ENCODE results near the gene CSGALNACT2.

CSGALNACT2 gene

GRCh38 chr10:43212043-43212721, 73.9 kb downstream of the CSGALNACT2 start:
- POLR2A ChIA-PET: no interaction called here
- WGBS (ENCODE audit: insufficient coverage): 72% methylated on average over 6 of the region's 13 CpGs
- no peak for DNase-seq
- peaks cover 0 to 3% (median 0%) of the 10 kb centered on the region in 5 experiments for H3K27me3 ChIP-seq (replicated peaks in 2 of 5; ENCODE audit: control insufficient read depth in 4 of 5, insufficient read depth in 5 of 5, low read length in 4 of 5)
- no peaks in the 10 kb centered on the region for H3K4me1 ChIP-seq (ENCODE audit: control extremely low read depth in 1 of 4, control insufficient read depth in 4 of 4, insufficient read depth in 4 of 4, low read length in 3 of 4)
- CTCF ChIA-PET: interaction anchor here (1.0 to 11.8 kb wide), 4 partner anchors 8 to 49 kb away, joined by 3 to 87 read pairs (median 8); no protein-coding TSS in a partner anchor
- no peak overlapping the region for H3K27ac ChIP-seq (ENCODE audit: insufficient read depth in 1 of 2, low read depth in 1 of 2, low read length in 2 of 2, poor library complexity in 1 of 2, severe bottlenecking in 2 of 2)
- H3K4me3 ChIP-seq (ENCODE audit: control insufficient read depth in 1 of 7, extremely low read depth in 1 of 7, insufficient read depth in 4 of 7, low read depth in 2 of 7, low read length in 6 of 7): no peak overlapping the region
- no peaks in the 10 kb centered on the region for H3K9me3 ChIP-seq (ENCODE audit: control extremely low read depth in 1 of 5, control insufficient read depth in 4 of 5, insufficient read depth in 2 of 5, low read depth in 1 of 5, low read length in 4 of 5)
- no peaks in the 10 kb centered on the region for H3K36me3 ChIP-seq (ENCODE audit: control insufficient read depth in 4 of 4, insufficient read depth in 4 of 4, low read length in 3 of 4)

DNA sequence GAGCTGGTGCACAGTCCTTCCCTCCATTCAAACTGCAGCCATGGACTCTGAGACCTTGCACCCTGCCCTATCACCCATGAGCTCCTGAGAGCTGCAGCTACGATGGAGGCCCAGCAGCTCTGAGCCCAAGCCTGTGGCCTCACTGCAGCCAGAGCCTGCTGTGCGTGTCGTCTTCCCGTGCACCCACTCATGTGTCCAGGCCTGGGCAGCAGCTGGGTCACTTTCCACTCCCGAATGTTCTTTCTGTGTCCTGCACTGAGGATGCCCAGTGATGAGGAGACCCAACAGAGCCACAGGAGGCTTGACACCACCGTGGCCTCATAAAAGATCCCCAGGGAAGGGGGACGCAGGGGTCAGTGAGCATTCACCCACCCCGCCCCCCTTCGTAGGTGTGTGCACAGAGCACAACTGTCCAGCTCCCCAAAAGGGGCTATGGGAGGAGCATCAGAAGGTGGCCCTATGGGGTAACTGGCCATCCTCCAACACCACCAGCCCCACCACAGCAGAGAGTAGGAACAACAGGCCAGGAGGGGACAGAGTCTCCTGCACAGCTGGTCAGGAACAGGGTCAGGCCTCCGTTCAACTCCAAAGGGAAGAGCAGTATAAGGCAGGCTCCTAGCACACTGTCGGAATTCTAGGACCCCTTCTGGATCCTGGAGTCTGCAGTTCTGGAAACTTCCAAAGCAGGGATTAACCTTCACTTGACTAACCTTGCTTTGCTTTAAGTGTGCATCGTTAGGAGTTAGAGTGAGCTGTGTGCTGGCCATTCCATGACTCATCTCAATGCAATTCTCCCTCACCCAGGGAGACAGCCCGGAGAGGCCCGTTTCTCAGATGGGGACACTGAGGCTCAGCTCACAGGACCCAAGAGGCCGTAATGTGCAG, 76.1 kb downstream of the CSGALNACT2 start:
- no peak overlapping the region for H3K4me3 ChIP-seq (ENCODE audit: control insufficient read depth in 1 of 7, extremely low read depth in 1 of 7, insufficient read depth in 4 of 7, low read depth in 2 of 7, low read length in 6 of 7)
- peaks cover 0 to 3% (median 0%) of the 10 kb centered on the region in 5 experiments for H3K27me3 ChIP-seq (replicated peaks in 2 of 5; ENCODE audit: control insufficient read depth in 4 of 5, insufficient read depth in 5 of 5, low read length in 4 of 5)
- H3K4me1 ChIP-seq (ENCODE audit: control extremely low read depth in 1 of 4, control insufficient read depth in 4 of 4, insufficient read depth in 4 of 4, low read length in 3 of 4): no peaks in the 10 kb centered on the region
- H3K9me3 ChIP-seq (ENCODE audit: control extremely low read depth in 1 of 5, control insufficient read depth in 4 of 5, insufficient read depth in 2 of 5, low read depth in 1 of 5, low read length in 4 of 5): no peaks in the 10 kb centered on the region
- H3K27ac ChIP-seq (ENCODE audit: insufficient read depth in 1 of 2, low read depth in 1 of 2, low read length in 2 of 2, poor library complexity in 1 of 2, severe bottlenecking in 2 of 2): no peak overlapping the region
- CTCF ChIA-PET: interaction anchor here (0.6 to 11.8 kb wide), 6 partner anchors 8 to 254 kb away, joined by 3 to 87 read pairs (median 4); no protein-coding TSS in a partner anchor
- H3K36me3 ChIP-seq (ENCODE audit: control insufficient read depth in 4 of 4, insufficient read depth in 4 of 4, low read length in 3 of 4): no peaks in the 10 kb centered on the region
- WGBS (ENCODE audit: insufficient coverage): 95% methylated on average over 10 of the region's 15 CpGs
- POLR2A ChIA-PET: no interaction called here
- DNase-seq: no peak

DNA sequence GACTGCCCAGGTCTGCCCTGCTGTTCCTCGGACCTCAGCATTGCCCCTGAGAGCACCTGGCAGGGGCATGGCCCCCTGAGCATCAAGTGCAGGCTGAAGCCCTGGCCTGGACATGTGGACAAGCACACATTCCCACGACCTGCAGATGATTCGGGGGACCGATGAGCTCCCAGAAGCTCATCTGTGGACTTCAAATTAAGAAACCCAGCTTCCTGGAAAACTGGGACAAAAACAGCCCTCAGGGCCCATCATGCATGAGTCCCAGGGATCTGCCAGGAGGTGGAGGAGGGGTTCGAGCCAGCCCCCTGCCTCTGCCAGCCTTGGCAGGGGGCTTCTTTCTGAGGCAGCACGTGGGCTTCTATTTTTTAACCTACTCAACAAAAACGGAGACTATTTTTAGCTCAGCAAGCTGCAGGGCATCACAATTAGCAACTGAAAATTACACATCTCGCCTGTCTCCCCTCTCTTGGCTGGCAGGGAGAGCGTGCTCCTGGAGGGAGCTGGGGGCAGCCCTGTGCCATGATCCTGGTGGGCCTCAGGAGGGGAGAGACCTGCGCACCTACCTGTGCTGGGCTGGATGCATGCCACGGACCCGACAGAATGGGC, 76.8 kb downstream of the CSGALNACT2 start:
- Histone ChIP-seq H3K27ac (ENCODE audit: insufficient read depth in 1 of 2, low read depth in 1 of 2, low read length in 2 of 2, poor library complexity in 1 of 2, severe bottlenecking in 2 of 2) (no peak overlapping the region), H3K9me3 (ENCODE audit: control extremely low read depth in 1 of 5, control insufficient read depth in 4 of 5, insufficient read depth in 2 of 5, low read depth in 1 of 5, low read length in 4 of 5) (no peaks in the 10 kb centered on the region), H3K36me3 (ENCODE audit: control insufficient read depth in 4 of 4, insufficient read depth in 4 of 4, low read length in 3 of 4) (no peaks in the 10 kb centered on the region), H3K27me3 (replicated peaks in 2 of 5; ENCODE audit: control insufficient read depth in 4 of 5, insufficient read depth in 5 of 5, low read length in 4 of 5) (peaks cover 0 to 3% (median 0%) of the 10 kb centered on the region in 5 experiments), H3K4me3 (ENCODE audit: control insufficient read depth in 1 of 7, extremely low read depth in 1 of 7, insufficient read depth in 4 of 7, low read depth in 2 of 7, low read length in 6 of 7) (no peak overlapping the region), H3K4me1 (ENCODE audit: control extremely low read depth in 1 of 4, control insufficient read depth in 4 of 4, insufficient read depth in 4 of 4, low read length in 3 of 4) (no peaks in the 10 kb centered on the region)
- DNase-seq: no peak
- 74% methylated on average over 11 of the region's 12 CpGs for whole genome bisulfite sequencing (ENCODE audit: insufficient coverage)
- CTCF ChIA-PET: interaction anchor here (0.6 to 11.8 kb wide), 4 partner anchors 11 to 253 kb away, joined by 3 to 87 read pairs (median 4); no protein-coding TSS in a partner anchor
- POLR2A ChIA-PET: no interaction called here

GRCh38 chr10:43215758-43216455, 77.7 kb downstream of the CSGALNACT2 start:
- WGBS (ENCODE audit: insufficient coverage): 90% methylated on average over 15 of the region's 19 CpGs
- CTCF ChIA-PET: interaction anchor here (11.8 kb wide), 1 partner anchor 12 kb away, joined by 87 read pairs; no protein-coding TSS in a partner anchor
- POLR2A ChIA-PET: no interaction called here
- no peaks in the 10 kb centered on the region for H3K9me3 ChIP-seq (ENCODE audit: control extremely low read depth in 1 of 5, control insufficient read depth in 4 of 5, insufficient read depth in 2 of 5, low read depth in 1 of 5, low read length in 4 of 5)
- no peaks in the 10 kb centered on the region for H3K4me1 ChIP-seq (ENCODE audit: control extremely low read depth in 1 of 4, control insufficient read depth in 4 of 4, insufficient read depth in 4 of 4, low read length in 3 of 4)
- no peak overlapping the region for H3K4me3 ChIP-seq (ENCODE audit: control insufficient read depth in 1 of 7, extremely low read depth in 1 of 7, insufficient read depth in 4 of 7, low read depth in 2 of 7, low read length in 6 of 7)
- no peak for DNase-seq
- no peak overlapping the region for H3K27ac ChIP-seq (ENCODE audit: insufficient read depth in 1 of 2, low read depth in 1 of 2, low read length in 2 of 2, poor library complexity in 1 of 2, severe bottlenecking in 2 of 2)
- peaks cover 0 to 3% (median 0%) of the 10 kb centered on the region in 5 experiments for H3K27me3 ChIP-seq (replicated peaks in 2 of 5; ENCODE audit: control insufficient read depth in 4 of 5, insufficient read depth in 5 of 5, low read length in 4 of 5)
- H3K36me3 ChIP-seq (ENCODE audit: control insufficient read depth in 4 of 4, insufficient read depth in 4 of 4, low read length in 3 of 4): no peaks in the 10 kb centered on the region

- Histone ChIP-seq H3K27me3 (replicated peaks in 2 of 5; ENCODE audit: control insufficient read depth in 4 of 5, insufficient read depth in 5 of 5, low read length in 4 of 5) (peaks cover 0 to 3% (median 0%) of the 10 kb centered on the region in 5 experiments), H3K4me1 (ENCODE audit: control extremely low read depth in 1 of 4, control insufficient read depth in 4 of 4, insufficient read depth in 4 of 4, low read length in 3 of 4) (no peaks in the 10 kb centered on the region), H3K36me3 (ENCODE audit: control insufficient read depth in 4 of 4, insufficient read depth in 4 of 4, low read length in 3 of 4) (no peaks in the 10 kb centered on the region), H3K4me3 (ENCODE audit: control insufficient read depth in 1 of 7, extremely low read depth in 1 of 7, insufficient read depth in 4 of 7, low read depth in 2 of 7, low read length in 6 of 7) (no peak overlapping the region), H3K9me3 (ENCODE audit: control extremely low read depth in 1 of 5, control insufficient read depth in 4 of 5, insufficient read depth in 2 of 5, low read depth in 1 of 5, low read length in 4 of 5) (no peaks in the 10 kb centered on the region), H3K27ac (ENCODE audit: insufficient read depth in 1 of 2, low read depth in 1 of 2, low read length in 2 of 2, poor library complexity in 1 of 2, severe bottlenecking in 2 of 2) (no peak overlapping the region)
- POLR2A ChIA-PET: no interaction called here
- 93% methylated on average over 10 of the region's 15 CpGs for WGBS (ENCODE audit: insufficient coverage)
- DNase-seq: no peak
- CTCF ChIA-PET: interaction anchor here (0.8 to 11.8 kb wide), 5 partner anchors 8 to 55 kb away, joined by 3 to 87 read pairs (median 3); no protein-coding TSS in a partner anchor
These were observed 78.8 kb downstream of the CSGALNACT2 start for GRCh38 chr10:43216931-43217562.

GRCh38 chr10:43217563-43218205, 79.4 kb downstream of the CSGALNACT2 start:
- DNase-seq: no peak
- Histone ChIP-seq H3K4me1 (ENCODE audit: control extremely low read depth in 1 of 4, control insufficient read depth in 4 of 4, insufficient read depth in 4 of 4, low read length in 3 of 4) (no peaks in the 10 kb centered on the region), H3K27ac (ENCODE audit: insufficient read depth in 1 of 2, low read depth in 1 of 2, low read length in 2 of 2, poor library complexity in 1 of 2, severe bottlenecking in 2 of 2) (no peak overlapping the region), H3K4me3 (ENCODE audit: control insufficient read depth in 1 of 7, extremely low read depth in 1 of 7, insufficient read depth in 4 of 7, low read depth in 2 of 7, low read length in 6 of 7) (no peak overlapping the region), H3K36me3 (ENCODE audit: control insufficient read depth in 4 of 4, insufficient read depth in 4 of 4, low read length in 3 of 4) (no peaks in the 10 kb centered on the region), H3K9me3 (ENCODE audit: control extremely low read depth in 1 of 5, control insufficient read depth in 4 of 5, insufficient read depth in 2 of 5, low read depth in 1 of 5, low read length in 4 of 5) (no peaks in the 10 kb centered on the region), H3K27me3 (replicated peaks in 2 of 5; ENCODE audit: control insufficient read depth in 4 of 5, insufficient read depth in 5 of 5, low read length in 4 of 5) (peaks cover 0 to 3% (median 0%) of the 10 kb centered on the region in 5 experiments)
- POLR2A ChIA-PET: no interaction called here
- WGBS (ENCODE audit: insufficient coverage): 97% methylated on average over 10 of the region's 10 CpGs
- CTCF ChIA-PET: interaction anchor here (1.1 to 11.8 kb wide), 5 partner anchors 9 to 54 kb away, joined by 3 to 87 read pairs (median 4); no protein-coding TSS in a partner anchor

All from common myeloid progenitor, CD34-positive (primary cell).